ENCODE data around the gene GPR143.

- no peak for TF ChIP-seq CTCF (IDR thresholded peaks at IDR 0.05; ENCODE audit: extremely low read depth in 1 of 2, insufficient read depth in 1 of 2, low read depth in 1 of 2, low read length in 2 of 2)
- no peak for TF ChIP-seq POLR2A (IDR thresholded peaks at IDR 0.05; ENCODE audit: low read depth, low read length)
- no peak for TF ChIP-seq GATA2 (IDR thresholded peaks at IDR 0.05; ENCODE audit: insufficient read depth, insufficient read length, low read depth, low read length)
- TF ChIP-seq MYC (IDR thresholded peaks at IDR 0.05; ENCODE audit: low read depth, low read length): no peak
- TF ChIP-seq POLR2AphosphoS5 (IDR thresholded peaks at IDR 0.05; ENCODE audit: insufficient read depth, low read depth, low read length): no peak
- no peak for TF ChIP-seq JUN (IDR thresholded peaks at IDR 0.05; ENCODE audit: borderline replicate concordance, insufficient read depth, insufficient read length, low read depth)
- TF ChIP-seq FOS (IDR thresholded peaks at IDR 0.05; ENCODE audit: borderline replicate concordance, insufficient read depth, low read length): no peak
- no peak for TF ChIP-seq EZH2 (IDR thresholded peaks at IDR 0.05; ENCODE audit: borderline replicate concordance, low read depth, low read length, severe bottlenecking)
- TF ChIP-seq, protein P1, sequence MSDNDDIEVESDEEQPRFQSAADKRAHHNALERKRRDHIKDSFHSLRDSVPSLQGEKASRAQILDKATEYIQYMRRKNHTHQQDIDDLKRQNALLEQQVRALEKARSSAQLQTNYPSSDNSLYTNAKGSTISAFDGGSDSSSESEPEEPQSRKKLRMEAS (IDR thresholded peaks at IDR 0.05; ENCODE audit: insufficient read depth, insufficient read length): no peak
These were observed 65.1 kb downstream of the GPR143 start for GRCh38 chrX:9700555-9700954.
